ENCODE measurements around the gene CALHM4.

CALHM4 gene

DNA sequence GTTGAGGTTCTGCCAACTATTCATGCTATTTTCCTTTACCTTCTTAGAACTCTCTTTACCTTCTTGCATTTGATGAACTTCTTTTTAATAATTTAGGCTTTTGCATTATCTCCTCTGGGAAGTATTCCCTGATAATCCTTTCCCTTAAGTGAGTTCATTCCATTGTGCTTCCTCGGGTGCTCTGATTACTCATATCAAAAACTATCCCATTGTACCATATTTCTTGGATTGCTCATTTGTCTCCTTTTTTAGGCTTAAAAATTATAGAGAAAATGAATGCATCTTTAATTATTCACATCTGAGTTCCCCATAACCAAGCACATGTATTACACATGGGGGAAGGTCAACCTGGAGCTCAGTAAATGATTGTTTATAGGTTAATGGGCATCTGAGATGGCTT is 2.5 kb downstream of the CALHM4 start:
- TF ChIP-seq POLR2AphosphoS5 (IDR thresholded peaks at IDR 0.05; ENCODE audit: low read depth): no peak
- no peak for TF ChIP-seq CTCF (IDR thresholded peaks at IDR 0.05; ENCODE audit: insufficient read depth, low read length)
- TF ChIP-seq, protein P1, sequence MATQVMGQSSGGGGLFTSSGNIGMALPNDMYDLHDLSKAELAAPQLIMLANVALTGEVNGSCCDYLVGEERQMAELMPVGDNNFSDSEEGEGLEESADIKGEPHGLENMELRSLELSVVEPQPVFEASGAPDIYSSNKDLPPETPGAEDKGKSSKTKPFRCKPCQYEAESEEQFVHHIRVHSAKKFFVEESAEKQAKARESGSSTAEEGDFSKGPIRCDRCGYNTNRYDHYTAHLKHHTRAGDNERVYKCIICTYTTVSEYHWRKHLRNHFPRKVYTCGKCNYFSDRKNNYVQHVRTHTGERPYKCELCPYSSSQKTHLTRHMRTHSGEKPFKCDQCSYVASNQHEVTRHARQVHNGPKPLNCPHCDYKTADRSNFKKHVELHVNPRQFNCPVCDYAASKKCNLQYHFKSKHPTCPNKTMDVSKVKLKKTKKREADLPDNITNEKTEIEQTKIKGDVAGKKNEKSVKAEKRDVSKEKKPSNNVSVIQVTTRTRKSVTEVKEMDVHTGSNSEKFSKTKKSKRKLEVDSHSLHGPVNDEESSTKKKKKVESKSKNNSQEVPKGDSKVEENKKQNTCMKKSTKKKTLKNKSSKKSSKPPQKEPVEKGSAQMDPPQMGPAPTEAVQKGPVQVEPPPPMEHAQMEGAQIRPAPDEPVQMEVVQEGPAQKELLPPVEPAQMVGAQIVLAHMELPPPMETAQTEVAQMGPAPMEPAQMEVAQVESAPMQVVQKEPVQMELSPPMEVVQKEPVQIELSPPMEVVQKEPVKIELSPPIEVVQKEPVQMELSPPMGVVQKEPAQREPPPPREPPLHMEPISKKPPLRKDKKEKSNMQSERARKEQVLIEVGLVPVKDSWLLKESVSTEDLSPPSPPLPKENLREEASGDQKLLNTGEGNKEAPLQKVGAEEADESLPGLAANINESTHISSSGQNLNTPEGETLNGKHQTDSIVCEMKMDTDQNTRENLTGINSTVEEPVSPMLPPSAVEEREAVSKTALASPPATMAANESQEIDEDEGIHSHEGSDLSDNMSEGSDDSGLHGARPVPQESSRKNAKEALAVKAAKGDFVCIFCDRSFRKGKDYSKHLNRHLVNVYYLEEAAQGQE (IDR thresholded peaks at IDR 0.05; ENCODE audit: insufficient replicate concordance, low read depth): no peak
- no peak for TF ChIP-seq SPI1 (IDR thresholded peaks at IDR 0.05; ENCODE audit: borderline replicate concordance, low read depth)
- no peak for TF ChIP-seq GABPA (IDR thresholded peaks at IDR 0.05; ENCODE audit: low read depth)
- no peak overlapping the region for H3K4me3 ChIP-seq (replicated peaks; ENCODE audit: insufficient read depth, low read length)
- no peak overlapping the region for H3K27ac ChIP-seq (replicated peaks)
- DNase-seq (ENCODE audit: low read depth in 1 of 2, low spot score in 1 of 2): no peak
- H3K27me3 ChIP-seq (ENCODE audit: insufficient read depth, poor library complexity, severe bottlenecking): no peaks in the 10 kb centered on the region

- Histone ChIP-seq H3K27ac (replicated peaks) (no peak overlapping the region), H3K27me3 (ENCODE audit: insufficient read depth, poor library complexity, severe bottlenecking) (no peaks in the 10 kb centered on the region), H3K4me3 (replicated peaks; ENCODE audit: insufficient read depth, low read length) (no peak overlapping the region)
- TF ChIP-seq GABPA (IDR thresholded peaks at IDR 0.05; ENCODE audit: low read depth) (no peak), POLR2AphosphoS5 (IDR thresholded peaks at IDR 0.05; ENCODE audit: low read depth) (no peak), SPI1 (IDR thresholded peaks at IDR 0.05; ENCODE audit: borderline replicate concordance, low read depth) (no peak), CTCF (IDR thresholded peaks at IDR 0.05; ENCODE audit: insufficient read depth, low read length) (no peak)
- TF ChIP-seq, protein P1 (IDR thresholded peaks at IDR 0.05; ENCODE audit: insufficient replicate concordance, low read depth): no peak
- DNase-seq (ENCODE audit: low read depth in 1 of 2, low spot score in 1 of 2): no peak
These were observed 3.4 kb downstream of the CALHM4 start for GRCh38 chr6:116556814-116557415.

DNA sequence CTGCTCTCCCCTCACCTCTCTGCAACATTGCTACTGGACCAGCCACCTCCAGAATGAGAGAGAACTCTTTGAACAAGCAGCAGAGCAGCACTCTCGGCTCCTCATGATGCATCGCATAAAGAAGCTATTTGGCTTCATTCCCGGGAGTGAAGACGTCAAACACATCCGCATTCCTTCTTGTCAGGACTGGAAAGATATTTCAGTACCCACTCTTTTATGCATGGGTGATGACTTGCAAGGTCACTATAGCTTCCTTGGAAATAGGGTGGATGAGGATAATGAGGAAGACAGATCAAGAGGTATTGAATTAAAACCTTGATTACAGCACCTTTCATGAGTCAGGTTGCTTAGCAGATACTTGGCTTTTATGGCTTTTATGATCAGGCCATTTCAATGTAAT is 4.3 kb downstream of the CALHM4 start:
- Histone ChIP-seq H3K4me3 (replicated peaks; ENCODE audit: insufficient read depth, low read length) (no peak overlapping the region), H3K27ac (replicated peaks) (no peak overlapping the region), H3K27me3 (ENCODE audit: insufficient read depth, poor library complexity, severe bottlenecking) (no peaks in the 10 kb centered on the region)
- TF ChIP-seq, protein P1 (IDR thresholded peaks at IDR 0.05; ENCODE audit: insufficient replicate concordance, low read depth): no peak
- no peak for TF ChIP-seq SPI1 (IDR thresholded peaks at IDR 0.05; ENCODE audit: borderline replicate concordance, low read depth)
- no peak for TF ChIP-seq GABPA (IDR thresholded peaks at IDR 0.05; ENCODE audit: low read depth)
- no peak for TF ChIP-seq CTCF (IDR thresholded peaks at IDR 0.05; ENCODE audit: insufficient read depth, low read length)
- no peak for TF ChIP-seq POLR2AphosphoS5 (IDR thresholded peaks at IDR 0.05; ENCODE audit: low read depth)
- DNase-seq (ENCODE audit: low read depth in 1 of 2, low spot score in 1 of 2): no peak
